H9 (cell line): Measurements from ENCODE around the gene CDHR2. TPM values are rescaled to one million over a fixed set of nuclear protein-coding genes. Genes with fewer than 3 reads are reported as not detected.

Experiments used
- DNase-seq: peaks from one replicate; pipeline ENCODE4 v3.0.0-alpha.2; 2017
- H2AFZ ChIP-seq: one replicate; pipeline ENCODE4 v1.6.1; 2013; ENCODE audit warnings: mild to moderate bottlenecking, low read length, control low read depth, moderate library complexity
- H2AK5ac ChIP-seq: 2 replicates; pipeline ENCODE4 v1.6.1; 2013; ENCODE audit warnings: low read length, control low read depth, mixed read lengths; ENCODE audit not compliant: insufficient read length
- H2BK120ac ChIP-seq: one replicate; pipeline ENCODE4 v1.6.1; 2013; ENCODE audit warnings: low read depth, mild to moderate bottlenecking, low read length, control low read depth, inconsistent platforms; ENCODE audit not compliant: poor library complexity, severe bottlenecking
- H2BK12ac ChIP-seq: 2 replicates; pipeline ENCODE4 v1.6.1; 2013; ENCODE audit warnings: low read length, control low read depth, mixed read lengths, low read depth; ENCODE audit not compliant: insufficient read length
- H2BK15ac ChIP-seq: 2 replicates; pipeline ENCODE4 v1.6.1; 2013; ENCODE audit warnings: low read depth, low read length, control low read depth
- H2BK20ac ChIP-seq: one replicate; pipeline ENCODE4 v1.6.1; 2013; ENCODE audit warnings: low read depth, mild to moderate bottlenecking, low read length, control low read depth, inconsistent platforms; ENCODE audit not compliant: poor library complexity, severe bottlenecking
- H2BK5ac ChIP-seq: 2 replicates; pipeline ENCODE4 v1.6.1; 2013; ENCODE audit warnings: low read length, control low read depth, mixed read lengths; ENCODE audit not compliant: insufficient read length
- H3K14ac ChIP-seq: 2 replicates; pipeline ENCODE4 v1.6.1; 2013; ENCODE audit warnings: low read length, control low read depth; ENCODE audit not compliant: insufficient read depth
- H3K18ac ChIP-seq: 2 replicates; pipeline ENCODE4 v1.6.1; 2013; ENCODE audit warnings: low read depth, mild to moderate bottlenecking, mixed read lengths, low read length, control low read depth; ENCODE audit not compliant: insufficient read length
- H3K23ac ChIP-seq: 2 replicates; pipeline ENCODE4 v1.6.1; 2013; ENCODE audit warnings: low read length, control low read depth, mixed read lengths, low read depth; ENCODE audit not compliant: insufficient read length
- H3K23me2 ChIP-seq: 2 replicates; pipeline ENCODE4 v1.6.1; 2013; ENCODE audit warnings: low read depth, mild to moderate bottlenecking, mixed read lengths, low read length, control low read depth; ENCODE audit not compliant: insufficient read length, poor library complexity, severe bottlenecking
- H3K27ac ChIP-seq: 2 replicates; pipeline ENCODE4 v1.5.1; 2013; ENCODE audit warnings: low read length, control low read depth, mixed read lengths, low read depth; ENCODE audit not compliant: insufficient read length
- H3K27me3 ChIP-seq: 2 replicates; pipeline ENCODE4 v1.6.1; 2013; ENCODE audit warnings: low read length, control low read depth, inconsistent platforms; ENCODE audit not compliant: insufficient read depth
- H3K4ac ChIP-seq: 2 replicates; pipeline ENCODE4 v1.6.1; 2013; ENCODE audit warnings: low read depth, mild to moderate bottlenecking, control low read depth, inconsistent platforms, low read length, moderate library complexity
- H3K4me1 ChIP-seq: 2 replicates; pipeline ENCODE4 v1.6.1; 2013; ENCODE audit warnings: low read length, control low read depth, inconsistent platforms; ENCODE audit not compliant: insufficient read depth
- H3K4me2 ChIP-seq: 2 replicates; pipeline ENCODE4 v1.6.1; 2013; ENCODE audit warnings: low read length, control low read depth, mixed read lengths; ENCODE audit not compliant: insufficient read length, insufficient read depth
- H3K56ac ChIP-seq: 2 replicates; pipeline ENCODE4 v1.6.1; 2013; ENCODE audit warnings: low read depth, mild to moderate bottlenecking, mixed read lengths, low read length, control low read depth; ENCODE audit not compliant: insufficient read length
- H3K79me1 ChIP-seq: 2 replicates; pipeline ENCODE4 v1.6.1; 2013; ENCODE audit warnings: low read depth, mild to moderate bottlenecking, moderate library complexity, low read length, control low read depth, inconsistent platforms; ENCODE audit not compliant: insufficient read depth, poor library complexity, severe bottlenecking
- H3K79me2 ChIP-seq: 2 replicates; pipeline ENCODE4 v1.6.1; 2013; ENCODE audit warnings: low read length, control low read depth, inconsistent platforms; ENCODE audit not compliant: insufficient read depth
- H3K9ac ChIP-seq: 2 replicates; pipeline ENCODE4 v1.6.1; 2013; ENCODE audit warnings: low read length, control low read depth, mixed read lengths; ENCODE audit not compliant: insufficient read length; ENCODE audit errors: extremely low read depth
- H3K9me3 ChIP-seq: one replicate; pipeline ENCODE4 v1.6.1; 2013; ENCODE audit warnings: low read depth, low read length, inconsistent platforms; ENCODE audit not compliant: control insufficient read depth
- H3T11ph ChIP-seq: one replicate; pipeline ENCODE4 v1.6.1; 2013; ENCODE audit warnings: mild to moderate bottlenecking, low read length, control low read depth, inconsistent platforms
- H4K20me1 ChIP-seq: one replicate; pipeline ENCODE4 v1.6.1; 2013; ENCODE audit not compliant: control insufficient read depth, insufficient read length, insufficient read depth
- H4K5ac ChIP-seq: 2 replicates; pipeline ENCODE4 v1.6.1; 2013; ENCODE audit warnings: low read depth, mild to moderate bottlenecking, mixed read lengths, low read length, control low read depth; ENCODE audit not compliant: insufficient read length
- H4K8ac ChIP-seq: replicated peaks from 2 replicates; pipeline ENCODE4 v1.6.1; 2013; ENCODE audit warnings: low read length, control low read depth, mixed read lengths, low read depth; ENCODE audit not compliant: insufficient read length
- H4K91ac ChIP-seq: 2 replicates; pipeline ENCODE4 v1.6.1; 2013; ENCODE audit warnings: low read depth, mild to moderate bottlenecking, moderate library complexity, mixed read lengths, low read length, control low read depth; ENCODE audit not compliant: insufficient read length
- H3K27ac Mint-ChIP-seq, 3 experiments: 2 replicates in 2 of 3; 3 replicates in 1 of 3; pipeline ENCODE4 v1.8.0; 2020 to 2021; ENCODE audit warnings: mixed read lengths in 3 of 3, mild to moderate bottlenecking in 1 of 3, moderate library complexity in 1 of 3
- H3K27me3 Mint-ChIP-seq: 2 replicates; pipeline ENCODE4 v1.8.0; 2021; ENCODE audit warnings: low read depth, mild to moderate bottlenecking, moderate library complexity, mixed read lengths
- H3K36me3 Mint-ChIP-seq, 3 experiments: 2 replicates in 2 of 3; 3 replicates in 1 of 3; pipeline ENCODE4 v1.8.0; 2020 to 2021; ENCODE audit warnings: low read depth in 3 of 3, mixed read lengths in 3 of 3; ENCODE audit not compliant: insufficient read depth in 1 of 3
- H3K4me1 Mint-ChIP-seq, 2 experiments: 2 replicates each; pipeline ENCODE4 v1.8.0; 2020; ENCODE audit warnings: mixed read lengths in 2 of 2
- H3K4me3 Mint-ChIP-seq, 2 experiments: 2 replicates in 1 of 2; 3 replicates in 1 of 2; pipeline ENCODE4 v1.8.0; 2020 to 2021; ENCODE audit warnings: mild to moderate bottlenecking in 2 of 2, mixed read lengths in 2 of 2, moderate library complexity in 1 of 2
- H3K9me3 Mint-ChIP-seq, 2 experiments: 2 replicates in 1 of 2; 3 replicates in 1 of 2; pipeline ENCODE4 v1.8.0; 2020; ENCODE audit warnings: mild to moderate bottlenecking in 2 of 2, mixed read lengths in 2 of 2, moderate library complexity in 1 of 2
- WGBS: extraction: QIAGEN DNeasy Blood & Tissue Kit; methylation state at CpG from one replicate; pipeline ENCODE4 v1.1.7; 2013; ENCODE audit warnings: missing lambda C conversion rate, low lambda C conversion rate, mixed read lengths; ENCODE audit not compliant: insufficient read length; ENCODE audit errors: extremely low coverage; 5-methylcytosine and 5-hydroxymethylcytosine counted together
- total RNA-seq: library from RNA; stranded (reverse); gene quantifications from 2 replicates; pipeline ENCODE4 v1.2.1, GENCODE V29; 2021
- TF ChIP-seq, protein P1 (sequence below): fragments of 200-600 bp; sonication (generic); conservative IDR thresholded peaks from 3 replicates; pipeline ENCODE4 v1.8.0; 2021; ENCODE audit warnings: antibody characterized with exemption, mild to moderate bottlenecking

CDHR2 gene
- total RNA-seq, 1 experiment from 2014 or later: 0.90 TPM

GRCh38 chr5:176638437-176638836 lies 89.3 kb downstream of the CDHR2 start:
- Histone ChIP-seq H4K91ac (no peak overlapping the region), H3K79me1 (no peaks in the 10 kb centered on the region), H3K23me2 (no peaks in the 10 kb centered on the region), H4K20me1 (no peaks in the 10 kb centered on the region), H3T11ph (no peak overlapping the region), H3K79me2 (no peaks in the 10 kb centered on the region), H3K4ac (no peak overlapping the region), H3K23ac (no peak overlapping the region), H2BK15ac (no peak overlapping the region), H2AK5ac (no peak overlapping the region), H3K27me3 (no peaks in the 10 kb centered on the region), H4K5ac (no peak overlapping the region), H3K27ac (no peak overlapping the region), H3K9ac (no peak overlapping the region), H3K4me1 (no peaks in the 10 kb centered on the region; the same call in 1 of the 2 replicates), H2BK120ac (no peak overlapping the region), H2BK5ac (no peak overlapping the region), H2BK12ac (no peak overlapping the region), H3K4me2 (no peak overlapping the region), H3K56ac (no peak overlapping the region), H4K8ac (no peak overlapping the region), H2AFZ (no peak overlapping the region), H3K9me3 (no peaks in the 10 kb centered on the region), H3K18ac (no peak overlapping the region), H2BK20ac (no peak overlapping the region), H3K14ac (no peak overlapping the region)
- Mint-ChIP-seq H3K4me1 (peaks cover 47 to 62% of the 10 kb centered on the region in 2 experiments), H3K9me3 (peaks cover 0 to 10% of the 10 kb centered on the region in 2 experiments; a peak in 3 of 5 replicates), H3K4me3 (no peak overlapping the region), H3K27me3 (peaks cover 30% of the 10 kb centered on the region), H3K36me3 (peaks cover 0 to 6% (median 2%) of the 10 kb centered on the region in 3 experiments; a peak in 4 of 7 replicates), H3K27ac (no peak overlapping the region)
- no peak for DNase-seq
- WGBS: 100% methylated on average over 2 of the region's 3 CpGs
- TF ChIP-seq, protein P1, sequence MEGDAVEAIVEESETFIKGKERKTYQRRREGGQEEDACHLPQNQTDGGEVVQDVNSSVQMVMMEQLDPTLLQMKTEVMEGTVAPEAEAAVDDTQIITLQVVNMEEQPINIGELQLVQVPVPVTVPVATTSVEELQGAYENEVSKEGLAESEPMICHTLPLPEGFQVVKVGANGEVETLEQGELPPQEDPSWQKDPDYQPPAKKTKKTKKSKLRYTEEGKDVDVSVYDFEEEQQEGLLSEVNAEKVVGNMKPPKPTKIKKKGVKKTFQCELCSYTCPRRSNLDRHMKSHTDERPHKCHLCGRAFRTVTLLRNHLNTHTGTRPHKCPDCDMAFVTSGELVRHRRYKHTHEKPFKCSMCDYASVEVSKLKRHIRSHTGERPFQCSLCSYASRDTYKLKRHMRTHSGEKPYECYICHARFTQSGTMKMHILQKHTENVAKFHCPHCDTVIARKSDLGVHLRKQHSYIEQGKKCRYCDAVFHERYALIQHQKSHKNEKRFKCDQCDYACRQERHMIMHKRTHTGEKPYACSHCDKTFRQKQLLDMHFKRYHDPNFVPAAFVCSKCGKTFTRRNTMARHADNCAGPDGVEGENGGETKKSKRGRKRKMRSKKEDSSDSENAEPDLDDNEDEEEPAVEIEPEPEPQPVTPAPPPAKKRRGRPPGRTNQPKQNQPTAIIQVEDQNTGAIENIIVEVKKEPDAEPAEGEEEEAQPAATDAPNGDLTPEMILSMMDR: no peak
